ENCODE data around the gene STIM1.
A peak's percentile ranks its signal among the peaks of the same experiment; 100 is the strongest.
"Not testable (repeated sequence)": the region's sequence is repeated elsewhere in the genome, so short reads cannot be mapped to it uniquely, and the experiment has no call there.

Gene STIM1

GRCh38 chr11:4026389-4026788, 170.9 kb downstream of the STIM1 start:
- no peak for DNase-seq (ENCODE audit: low read depth)

DNA sequence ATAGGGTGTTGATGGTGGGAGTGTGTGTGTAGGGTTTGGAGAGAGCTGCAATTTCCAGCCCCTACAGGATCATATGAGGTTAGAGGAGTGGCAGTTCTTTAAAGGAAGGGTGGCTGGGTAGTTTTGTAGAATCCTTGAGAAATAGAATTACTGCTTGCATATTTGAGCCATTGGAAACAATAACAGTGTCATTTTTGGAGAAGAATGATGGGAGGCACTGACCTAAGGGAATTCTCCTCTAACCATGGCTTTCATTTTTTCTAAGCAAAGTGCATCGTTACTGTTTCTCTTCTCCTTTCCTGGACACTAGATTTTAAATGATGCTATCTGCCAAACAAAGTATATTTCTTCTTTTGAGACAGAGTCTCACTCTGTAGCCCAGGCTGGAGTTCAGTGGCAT, 172.3 kb downstream of the STIM1 start:
- DNase-seq (ENCODE audit: low read depth) = peak; percentile 25

DNA sequence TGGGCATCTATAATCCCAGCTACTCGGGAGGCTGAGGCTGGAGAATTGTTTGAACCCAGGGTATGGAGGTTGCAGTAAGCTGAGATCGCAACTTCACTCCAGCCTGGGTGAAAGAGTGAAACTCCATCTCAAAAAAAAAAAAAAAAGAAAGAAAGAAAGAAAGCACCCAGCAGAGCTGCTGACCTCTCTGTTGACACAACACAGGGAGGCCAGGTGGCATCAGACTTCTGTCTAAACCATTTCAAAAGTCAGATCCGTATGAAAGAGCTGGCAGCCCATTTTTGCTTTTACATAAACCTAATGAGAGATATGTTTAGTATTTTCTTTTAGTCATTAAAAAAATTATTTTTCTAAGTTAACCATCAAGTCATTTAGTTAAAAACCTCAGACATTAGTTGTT, 174.7 kb downstream of the STIM1 start:
- DNase-seq (ENCODE audit: low read depth) = no peak

GRCh38 chr11:4032097-4032496, 176.6 kb downstream of the STIM1 start:
- DNase-seq (ENCODE audit: low read depth) = no peak

- no peak for DNase-seq (ENCODE audit: low read depth)
Measured at GRCh38 chr11:4035985-4036384, 180.5 kb downstream of the STIM1 start.

- no peak for DNase-seq (ENCODE audit: low read depth)
Measured at GRCh38 chr11:4039011-4039410, 183.5 kb downstream of the STIM1 start.

GRCh38 chr11:4040461-4040860, 185.0 kb downstream of the STIM1 start:
- no peak for DNase-seq (ENCODE audit: low read depth)

- DNase-seq (ENCODE audit: low read depth) = no peak
Measured at GRCh38 chr11:4041731-4042391, 186.4 kb downstream of the STIM1 start.

DNA sequence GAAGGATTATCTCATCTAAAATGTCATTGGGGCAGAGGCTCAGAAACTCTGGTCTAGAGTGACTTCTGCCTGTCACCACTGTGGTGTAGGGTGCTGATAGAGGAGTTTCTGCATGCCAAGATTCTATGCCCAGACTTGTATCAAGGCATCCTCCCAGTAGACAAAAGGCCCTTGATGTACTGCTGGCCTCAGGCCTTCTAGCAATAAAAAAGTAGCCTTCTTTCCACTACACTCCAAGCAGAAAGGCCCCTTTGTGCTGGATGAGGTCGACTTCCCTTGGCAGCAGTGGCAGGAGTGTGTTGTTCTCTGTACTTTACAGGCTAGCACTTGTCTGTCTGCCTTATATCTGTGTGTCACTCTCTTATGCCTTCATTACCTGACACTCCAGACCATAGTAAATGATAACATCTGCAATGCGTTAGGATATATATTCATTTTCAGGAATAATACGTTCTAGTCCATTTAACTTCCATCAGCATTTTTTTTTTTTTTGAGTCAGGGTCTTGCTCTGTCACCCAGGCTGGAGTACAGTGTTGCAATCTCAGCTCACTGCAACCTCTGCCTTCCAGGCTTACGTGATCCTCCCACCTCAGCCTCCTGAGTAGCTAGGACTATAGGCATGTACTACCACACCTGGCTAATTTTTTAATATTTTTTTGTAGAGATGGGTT, 189.6 kb downstream of the STIM1 start:
- no peak for DNase-seq (ENCODE audit: low read depth)

GRCh38 chr11:4048340-4048739, 192.9 kb downstream of the STIM1 start:
- no peak for DNase-seq (ENCODE audit: low read depth)

- DNase-seq (ENCODE audit: low read depth) = no peak
Measured at GRCh38 chr11:4049006-4049405, 193.5 kb downstream of the STIM1 start.

DNA sequence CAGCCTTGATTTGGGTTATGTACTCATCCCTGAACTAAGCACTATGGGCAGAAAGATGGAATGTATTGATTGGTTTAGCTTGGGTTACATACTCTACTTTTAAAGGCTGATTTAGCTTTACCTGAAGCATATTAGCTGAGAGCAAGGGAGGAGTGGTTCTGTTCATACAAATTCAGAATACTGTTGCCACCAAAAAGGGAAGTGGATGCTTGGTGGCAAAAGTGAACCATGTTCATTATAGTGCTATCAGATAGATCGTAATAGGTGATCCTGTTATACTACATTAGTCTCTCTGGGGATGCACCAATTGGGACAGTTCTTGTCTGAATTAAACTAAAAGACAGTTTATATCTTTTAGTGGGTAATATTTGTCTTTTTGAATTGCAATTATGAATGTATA, 194.7 kb downstream of the STIM1 start:
- no peak for DNase-seq (ENCODE audit: low read depth)

GRCh38 chr11:4053200-4053599, 197.7 kb downstream of the STIM1 start:
- DNase-seq (ENCODE audit: low read depth) = not testable (repeated sequence)

DNA sequence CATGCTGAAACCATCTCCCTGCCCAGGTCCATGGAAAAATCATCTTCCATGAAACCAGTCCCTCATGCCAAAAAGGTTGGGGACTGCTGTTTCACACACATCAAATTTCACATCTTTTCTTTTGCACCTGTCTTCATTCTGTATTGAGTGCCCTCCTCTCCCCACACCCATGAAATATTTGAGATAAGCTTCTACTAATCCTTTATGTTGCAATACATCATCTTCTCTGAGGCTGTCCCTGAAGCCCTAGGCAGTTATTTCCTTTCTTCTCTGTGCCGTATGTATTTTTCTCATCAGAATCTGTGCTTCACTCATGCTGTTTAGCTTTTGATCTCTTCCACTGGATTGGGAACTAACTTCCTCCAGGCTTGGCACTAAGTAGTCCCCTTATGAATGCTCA, 199.2 kb downstream of the STIM1 start:
- DNase-seq (ENCODE audit: low read depth) = no peak

DNA sequence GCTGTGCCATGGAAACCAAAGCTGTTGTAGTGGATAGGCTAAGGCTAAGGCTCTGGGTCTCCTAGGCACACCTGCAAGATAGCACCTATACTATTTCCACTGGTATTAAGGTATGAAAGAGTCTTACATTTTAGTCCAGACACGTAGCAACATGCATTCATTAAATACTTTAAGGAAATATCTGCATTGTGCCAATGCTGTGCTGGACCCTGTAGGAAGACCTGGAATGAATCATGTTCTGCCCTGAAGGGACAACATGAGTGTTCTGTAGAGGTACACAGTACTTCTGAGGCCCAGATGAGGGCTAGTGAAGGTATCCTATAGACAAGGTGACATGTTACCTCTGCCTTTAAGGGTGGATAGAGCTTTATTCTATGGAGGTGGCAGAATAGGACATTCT, 204.0 kb downstream of the STIM1 start:
- no peak for DNase-seq (ENCODE audit: low read depth)

GRCh38 chr11:4060182-4060923, 204.9 kb downstream of the STIM1 start:
- DNase-seq (ENCODE audit: low read depth) = no peak

GRCh38 chr11:4061700-4062099, 206.2 kb downstream of the STIM1 start:
- no peak for DNase-seq (ENCODE audit: low read depth)

DNA sequence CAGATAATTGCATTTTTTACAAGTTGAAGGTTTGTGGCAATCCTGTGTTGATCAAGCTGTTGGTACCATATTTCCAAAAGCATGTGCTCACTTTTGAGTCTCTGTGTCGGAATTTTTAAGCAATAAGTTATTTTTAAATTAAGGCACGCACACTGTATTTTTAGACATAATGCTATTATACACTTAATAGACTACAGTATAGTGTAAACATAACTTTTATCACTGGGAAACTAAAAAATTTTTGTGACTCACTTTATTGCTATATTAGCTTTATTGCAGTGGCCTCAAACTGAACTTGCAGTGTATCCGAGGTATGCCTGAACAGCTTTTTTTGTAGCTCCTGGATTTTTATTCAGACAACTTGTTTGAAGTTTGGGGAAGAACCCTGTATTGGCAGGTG, 207.9 kb downstream of the STIM1 start:
- DNase-seq (ENCODE audit: low read depth) = no peak

GRCh38 chr11:4064278-4064955, 209.0 kb downstream of the STIM1 start:
- no peak for DNase-seq (ENCODE audit: low read depth)

- DNase-seq (ENCODE audit: low read depth) = no peak
Measured at GRCh38 chr11:4065086-4065485, 209.6 kb downstream of the STIM1 start.

DNA sequence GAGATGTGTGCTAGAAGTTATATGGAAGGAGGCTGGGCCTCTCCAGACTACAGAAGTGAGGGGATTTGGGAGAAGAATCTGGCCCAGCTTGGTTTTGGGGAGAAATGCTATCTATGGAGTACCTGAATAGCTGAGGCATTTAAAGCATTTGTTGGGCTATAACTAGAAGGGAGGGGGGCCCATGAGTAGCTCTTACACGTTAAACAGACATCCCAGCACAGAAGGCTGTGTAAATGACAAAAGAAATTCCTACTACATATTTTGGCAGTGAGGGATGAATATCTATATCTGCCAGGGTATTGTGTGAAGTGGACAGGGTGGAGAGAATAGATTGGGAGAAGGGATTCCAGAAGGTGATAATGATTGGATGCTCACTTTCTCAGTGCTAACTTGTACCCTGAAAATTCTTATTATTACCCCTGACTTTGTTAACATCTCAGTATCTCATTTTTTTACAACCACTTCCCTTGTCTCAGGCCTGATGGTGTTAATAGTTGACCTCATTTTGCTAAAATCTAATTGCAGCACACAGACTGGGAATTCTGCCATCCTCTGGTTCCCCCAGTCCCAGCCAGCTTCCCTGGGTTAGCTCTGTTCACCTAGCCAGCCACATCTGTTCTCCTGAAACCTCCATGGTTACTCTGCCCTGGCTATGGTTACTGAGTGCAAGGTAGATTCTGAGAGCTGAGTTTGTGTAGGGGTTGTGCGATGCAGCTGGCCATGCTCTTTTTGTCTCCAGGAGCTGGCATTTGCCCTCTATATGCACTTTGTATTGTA, 210.3 kb downstream of the STIM1 start:
- no peak for DNase-seq (ENCODE audit: low read depth)

- DNase-seq (ENCODE audit: low read depth) = no peak
Measured at GRCh38 chr11:4066910-4067309, 211.4 kb downstream of the STIM1 start.

Data from GM04504 (cell line).